IgD-negative memory B cell (primary cell): ENCODE measurements around the gene SNX22. TPM values are rescaled to one million over a fixed set of nuclear protein-coding genes. Genes with fewer than 3 reads are reported as not detected.
A peak's percentile ranks its signal among the peaks of the same experiment; 100 is the strongest.

Experiments used
- H3K27ac Mint-ChIP-seq, 3 donors: one replicate each; pipeline ENCODE4 v1.8.0; 2020 to 2022; ENCODE audit warnings: mild to moderate bottlenecking in 3 of 3, mixed read lengths in 3 of 3, moderate library complexity in 1 of 3
- H3K27me3 Mint-ChIP-seq: one replicate; pipeline ENCODE4 v1.8.0; 2021; ENCODE audit warnings: mixed read lengths
- H3K36me3 Mint-ChIP-seq: one replicate; pipeline ENCODE4 v1.8.0; 2020; ENCODE audit warnings: mild to moderate bottlenecking, mixed read lengths
- H3K4me1 Mint-ChIP-seq, 3 donors: one replicate each; pipeline ENCODE4 v1.8.0; 2020 to 2022; ENCODE audit warnings: mixed read lengths in 3 of 3, mild to moderate bottlenecking in 1 of 3
- H3K4me3 Mint-ChIP-seq, 4 donors: one replicate each; pipeline ENCODE4 v1.8.0; 2020 to 2022; ENCODE audit warnings: mild to moderate bottlenecking in 4 of 4, mixed read lengths in 4 of 4, moderate library complexity in 3 of 4
- H3K9me3 Mint-ChIP-seq, 3 donors: one replicate each; pipeline ENCODE4 v1.8.0; 2020 to 2021; ENCODE audit warnings: mixed read lengths in 3 of 3, mild to moderate bottlenecking in 1 of 3
- polyA plus RNA-seq: library from polyadenylated mRNA; unstranded; fragments of 300-500 nt; fragmentation: Illumina TruSeq; gene quantifications from one replicate; pipeline ENCODE4 v1.2.3, GENCODE V29; 2021

Gene SNX22
- polyA plus RNA-seq, 1 donor from 2014 or later, result 55.3 TPM

- H3K4me3 Mint-ChIP-seq, result peak overlapping the region; percentile 48 to 91 (median 80)
- H3K4me1 Mint-ChIP-seq, result peaks cover 16 to 27% (median 22%) of the 10 kb centered on the region in 3 donors
- no peaks in the 10 kb centered on the region for H3K36me3 Mint-ChIP-seq
- H3K27ac Mint-ChIP-seq, result peak overlapping the region; percentile 84 to 96 (median 90)
- no peaks in the 10 kb centered on the region for H3K27me3 Mint-ChIP-seq
- no peaks in the 10 kb centered on the region for H3K9me3 Mint-ChIP-seq
These were observed 6.8 kb upstream of the SNX22 start for GRCh38 chr15:64144565-64145281.

- H3K27me3 Mint-ChIP-seq, result no peaks in the 10 kb centered on the region
These were observed 5.5 kb upstream of the SNX22 start for GRCh38 chr15:64146041-64146440.

DNA sequence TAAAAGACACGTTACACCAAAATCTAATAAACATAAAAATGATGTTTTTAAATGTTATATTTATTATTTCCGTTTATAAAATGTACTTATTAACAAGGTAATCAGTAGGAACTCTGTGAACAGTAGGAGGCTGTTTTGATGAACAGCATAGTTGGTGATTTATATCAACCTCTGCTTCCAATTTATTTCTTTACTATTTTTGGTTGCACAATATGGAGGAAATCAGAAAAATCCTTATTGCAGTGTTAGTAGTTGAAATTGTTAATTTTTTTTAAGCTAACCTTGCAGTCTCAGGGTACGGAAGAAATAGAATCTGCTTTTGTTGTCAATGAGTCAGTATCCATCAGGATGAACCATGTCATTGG, 5.0 kb upstream of the SNX22 start:
- Mint-ChIP-seq H3K9me3 (no peaks in the 10 kb centered on the region), H3K4me3 (no peak overlapping the region), H3K27ac (no peak overlapping the region), H3K4me1 (peaks cover 28 to 34% (median 33%) of the 10 kb centered on the region in 3 donors), H3K27me3 (no peaks in the 10 kb centered on the region), H3K36me3 (no peaks in the 10 kb centered on the region)

More at GRCh38 chr15:64146041-64146440, 5.5 kb upstream of the SNX22 start:
- Mint-ChIP-seq H3K9me3 (no peaks in the 10 kb centered on the region), H3K4me1 (peaks cover 27 to 34% (median 33%) of the 10 kb centered on the region in 3 donors), H3K36me3 (no peaks in the 10 kb centered on the region), H3K27ac (no peak overlapping the region), H3K4me3 (no peak overlapping the region)

DNA sequence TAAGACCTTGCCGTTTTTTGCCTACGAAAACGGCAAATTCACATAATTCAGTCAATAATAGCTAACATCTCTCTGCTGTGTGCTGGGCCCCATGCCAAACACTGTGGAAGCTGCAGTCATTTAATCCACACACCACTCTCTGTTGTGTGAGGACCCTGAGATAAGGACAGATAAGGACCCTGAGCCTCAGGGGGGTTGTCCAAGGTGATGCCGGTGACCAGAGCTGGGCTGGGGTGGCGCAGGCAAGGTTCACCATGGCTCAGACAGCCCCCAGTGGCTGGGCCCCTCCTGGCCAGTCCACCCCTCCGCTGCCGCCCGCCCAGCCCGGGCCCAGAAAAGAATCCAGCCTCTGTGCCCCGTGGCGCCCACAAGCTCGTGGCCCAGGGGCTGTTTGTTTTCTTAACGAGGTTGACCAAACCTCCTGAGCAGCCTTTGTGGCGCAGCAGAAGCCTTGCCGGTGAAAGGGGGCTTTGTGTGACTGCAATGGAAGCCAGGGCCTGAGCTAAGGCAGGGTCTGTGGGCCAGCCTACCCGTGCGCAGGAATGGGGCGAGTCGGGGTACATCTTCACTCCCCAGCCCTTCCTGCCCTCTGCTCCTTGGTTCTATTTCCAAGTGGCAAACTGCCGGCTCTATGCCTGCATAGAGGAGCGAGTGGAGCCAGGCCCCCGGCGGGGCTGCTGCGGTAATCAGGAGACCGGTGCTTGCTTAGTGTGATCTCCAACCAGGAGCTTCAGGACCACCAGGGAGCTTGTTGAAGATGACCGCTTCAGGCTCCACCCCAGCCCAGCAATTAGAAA, 4.4 kb upstream of the SNX22 start:
- no peak overlapping the region for H3K4me3 Mint-ChIP-seq
- peaks cover 28 to 33% (median 33%) of the 10 kb centered on the region in 3 donors for H3K4me1 Mint-ChIP-seq
- no peaks in the 10 kb centered on the region for H3K27me3 Mint-ChIP-seq
- no peaks in the 10 kb centered on the region for H3K36me3 Mint-ChIP-seq
- H3K27ac Mint-ChIP-seq, result no peak overlapping the region
- no peaks in the 10 kb centered on the region for H3K9me3 Mint-ChIP-seq

DNA sequence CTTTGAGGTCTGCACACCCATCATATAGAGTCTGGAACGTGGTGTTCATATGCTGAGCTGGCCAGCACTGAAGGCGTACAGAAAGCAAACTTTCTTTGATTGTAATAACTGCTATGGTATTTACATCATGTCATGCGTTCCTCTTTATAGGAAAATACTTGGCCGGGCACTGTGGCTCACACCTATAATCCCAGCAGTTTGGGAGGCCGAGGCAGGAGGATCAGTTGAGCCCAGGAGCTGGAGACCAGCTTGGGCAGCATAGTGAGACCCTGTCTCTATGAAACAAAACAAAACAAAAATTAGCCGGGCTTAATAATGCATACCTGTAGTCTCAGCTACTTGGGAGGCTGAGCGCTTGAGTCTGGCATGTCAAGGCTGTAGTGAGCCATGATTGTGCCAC, 3.4 kb upstream of the SNX22 start:
- Mint-ChIP-seq H3K36me3 (no peaks in the 10 kb centered on the region), H3K4me3 (peak overlapping the region in 1 of 4 donors; percentile 91), H3K27ac (no peak overlapping the region), H3K9me3 (no peaks in the 10 kb centered on the region), H3K27me3 (no peaks in the 10 kb centered on the region), H3K4me1 (peaks cover 28 to 31% (median 29%) of the 10 kb centered on the region in 3 donors)

DNA sequence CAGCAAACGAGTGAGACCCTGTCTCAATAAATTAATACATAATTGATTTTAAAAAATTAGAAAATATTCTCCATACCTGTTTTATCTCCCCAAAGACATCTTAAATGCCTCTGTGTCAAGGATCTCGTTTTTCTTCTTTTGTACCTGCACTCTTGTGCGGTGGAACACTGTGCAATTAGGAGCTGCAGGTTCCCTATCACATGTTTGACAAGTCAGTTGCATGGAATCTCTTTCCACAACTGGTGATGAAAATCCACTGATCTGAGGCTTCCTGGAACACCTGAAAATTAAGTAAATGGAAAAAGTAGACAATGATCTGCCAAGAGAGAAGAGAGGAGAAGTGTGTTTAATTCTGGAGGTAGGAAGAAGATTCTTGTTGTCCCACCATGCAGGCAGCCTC, 3.0 kb upstream of the SNX22 start:
- Mint-ChIP-seq H3K4me1 (peaks cover 28 to 33% (median 31%) of the 10 kb centered on the region in 3 donors), H3K36me3 (no peaks in the 10 kb centered on the region), H3K9me3 (no peaks in the 10 kb centered on the region), H3K27me3 (no peaks in the 10 kb centered on the region), H3K4me3 (peak overlapping the region in 1 of 4 donors; percentile 91), H3K27ac (peak overlapping the region in 2 of 3 donors; percentile 0 to 90)

DNA sequence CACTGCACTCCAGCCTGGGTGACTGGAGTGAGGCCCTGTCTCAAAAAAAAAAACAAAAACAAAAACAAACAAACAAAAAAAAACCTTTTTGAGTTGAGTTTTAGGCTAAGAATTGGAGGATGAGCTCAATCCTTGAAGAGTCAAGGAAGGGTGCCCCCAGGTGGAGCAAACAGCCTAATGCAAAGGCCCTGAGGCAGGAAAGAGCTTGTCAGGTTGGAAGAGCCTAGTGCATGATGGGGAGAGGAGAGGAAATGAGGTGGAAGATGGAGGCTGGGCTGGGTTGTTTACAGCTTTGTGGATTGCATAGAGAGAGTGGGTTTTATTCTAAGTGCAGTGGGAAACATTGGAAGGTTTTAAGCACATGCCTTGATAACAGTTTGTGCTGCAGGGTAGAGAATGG, 2.1 kb upstream of the SNX22 start:
- Mint-ChIP-seq H3K27ac (peak overlapping the region; percentile 81 to 90 (median 84)), H3K27me3 (no peaks in the 10 kb centered on the region), H3K4me3 (peak overlapping the region in 2 of 4 donors; percentile 82 to 91), H3K36me3 (no peaks in the 10 kb centered on the region), H3K4me1 (peaks cover 27 to 31% (median 30%) of the 10 kb centered on the region in 3 donors), H3K9me3 (no peaks in the 10 kb centered on the region)

GRCh38 chr15:64149893-64150578, 1.5 kb upstream of the SNX22 start:
- Mint-ChIP-seq H3K4me1 (peaks cover 23 to 26% (median 25%) of the 10 kb centered on the region in 3 donors), H3K27ac (peak overlapping the region; percentile 81 to 90 (median 84))

DNA sequence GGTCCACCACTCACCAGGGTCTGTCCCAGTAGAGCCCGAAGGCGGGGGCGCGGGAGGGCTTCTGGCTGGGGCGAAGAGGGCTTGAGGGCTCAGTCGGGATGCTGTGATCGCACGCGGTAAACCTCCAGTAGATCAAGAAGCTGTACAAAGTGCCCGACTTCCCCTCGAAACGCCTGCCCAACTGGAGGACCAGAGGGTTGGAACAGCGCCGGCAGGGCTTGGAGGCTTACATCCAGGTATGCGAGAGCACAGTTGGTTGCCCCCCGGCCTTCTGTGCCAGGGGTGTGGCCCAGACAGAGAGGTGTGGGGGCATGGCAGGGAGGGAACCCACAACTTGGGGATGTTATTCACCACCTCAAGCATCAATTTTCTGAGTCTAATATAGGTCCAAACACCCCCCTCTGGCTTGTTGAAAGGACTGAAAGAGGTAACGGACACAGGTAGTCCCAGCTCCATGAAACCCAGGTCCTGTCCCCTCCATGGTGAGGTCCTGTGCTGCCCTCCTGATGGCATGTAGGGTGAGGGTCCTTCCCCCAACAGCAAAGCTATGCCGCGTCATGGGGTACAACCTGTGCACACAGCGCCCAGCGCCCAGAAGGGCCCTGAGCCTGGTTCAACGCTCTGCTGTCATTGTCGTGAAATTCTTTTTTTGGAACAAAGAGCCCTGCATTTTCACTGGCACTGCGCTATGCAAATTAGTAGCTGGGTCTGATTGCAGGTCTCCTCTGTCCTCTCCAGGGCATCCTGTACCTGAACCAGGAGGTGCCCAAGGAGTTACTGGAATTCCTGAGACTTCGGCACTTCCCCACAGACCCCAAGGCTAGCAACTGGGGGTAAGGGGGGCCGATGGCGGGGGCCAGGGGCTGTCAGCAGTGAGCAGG, 1.2 kb downstream of the SNX22 start:
- H3K36me3 Mint-ChIP-seq, result peaks cover 2% of the 10 kb centered on the region
- H3K27me3 Mint-ChIP-seq, result no peaks in the 10 kb centered on the region
- peak overlapping the region; percentile 91 to 99 (median 96) for H3K4me3 Mint-ChIP-seq
- no peaks in the 10 kb centered on the region for H3K9me3 Mint-ChIP-seq
- H3K4me1 Mint-ChIP-seq, result peaks cover 25 to 35% (median 29%) of the 10 kb centered on the region in 3 donors
- peak overlapping the region; percentile 90 to 95 (median 95) for H3K27ac Mint-ChIP-seq

More at GRCh38 chr15:64149893-64150578, 1.5 kb upstream of the SNX22 start:
- H3K36me3 Mint-ChIP-seq, result peaks cover 2% of the 10 kb centered on the region
- no peaks in the 10 kb centered on the region for H3K9me3 Mint-ChIP-seq
- H3K4me3 Mint-ChIP-seq, result peak overlapping the region; percentile 82 to 93 (median 88)
- H3K27me3 Mint-ChIP-seq, result no peaks in the 10 kb centered on the region

DNA sequence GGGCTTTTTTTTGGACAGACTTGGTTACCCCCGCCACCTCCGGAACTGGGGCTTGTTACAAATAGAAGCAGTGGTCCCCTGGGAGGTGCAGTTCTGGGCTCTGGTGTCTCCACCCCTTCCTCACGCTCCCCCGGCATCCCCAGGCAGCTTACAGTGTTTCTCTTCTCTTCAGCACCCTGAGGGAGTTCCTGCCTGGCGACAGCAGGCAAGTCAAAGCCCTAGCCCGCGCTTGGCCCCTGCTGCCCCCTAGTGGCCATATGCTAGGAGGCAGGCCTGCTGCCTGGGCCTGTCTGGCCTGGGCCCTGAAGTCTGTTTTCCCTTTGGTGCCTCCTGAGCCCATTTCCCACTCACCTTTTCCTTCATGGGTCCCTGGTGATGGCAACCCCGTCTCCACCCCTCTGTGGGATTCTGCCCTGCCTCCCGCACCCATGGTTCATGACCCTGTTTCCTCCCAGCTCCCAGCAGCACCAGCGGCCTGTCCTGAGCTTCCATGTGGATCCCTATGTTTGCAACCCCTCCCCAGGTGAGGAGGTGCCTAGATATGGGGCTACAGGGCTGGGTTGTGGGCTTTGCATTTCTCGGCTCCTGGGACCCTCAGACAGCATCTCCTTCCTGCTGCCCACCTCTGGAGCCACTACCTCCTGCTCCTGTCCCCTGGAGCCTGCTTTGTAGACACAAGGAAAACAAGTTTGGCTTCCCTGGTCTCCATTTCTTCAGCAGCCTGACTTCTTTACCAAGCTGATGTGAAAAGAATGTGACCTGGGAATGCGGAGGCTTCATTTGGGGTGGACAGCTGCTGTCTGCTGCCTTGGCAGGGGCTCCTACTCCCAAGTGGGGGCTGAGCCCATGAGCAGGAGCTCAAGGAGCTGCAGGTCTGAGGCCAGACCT, 2.2 kb downstream of the SNX22 start:
- peak overlapping the region; percentile 90 to 95 (median 95) for H3K27ac Mint-ChIP-seq

GRCh38 chr15:64155802-64156651, 4.5 kb downstream of the SNX22 start:
- Mint-ChIP-seq H3K27ac (peak overlapping the region; percentile 57 to 90 (median 59)), H3K9me3 (no peaks in the 10 kb centered on the region), H3K36me3 (peaks cover 10% of the 10 kb centered on the region), H3K4me1 (peaks cover 18 to 40% (median 30%) of the 10 kb centered on the region in 3 donors), H3K4me3 (peak overlapping the region in 2 of 4 donors; percentile 25 to 56), H3K27me3 (no peaks in the 10 kb centered on the region)

More for the DNA sequence above, 2.2 kb downstream of the SNX22 start:
- Mint-ChIP-seq H3K4me3 (peak overlapping the region; percentile 91 to 99 (median 96)), H3K4me1 (peaks cover 27 to 44% (median 38%) of the 10 kb centered on the region in 3 donors), H3K36me3 (peaks cover 5% of the 10 kb centered on the region), H3K9me3 (no peaks in the 10 kb centered on the region), H3K27me3 (no peaks in the 10 kb centered on the region)

DNA sequence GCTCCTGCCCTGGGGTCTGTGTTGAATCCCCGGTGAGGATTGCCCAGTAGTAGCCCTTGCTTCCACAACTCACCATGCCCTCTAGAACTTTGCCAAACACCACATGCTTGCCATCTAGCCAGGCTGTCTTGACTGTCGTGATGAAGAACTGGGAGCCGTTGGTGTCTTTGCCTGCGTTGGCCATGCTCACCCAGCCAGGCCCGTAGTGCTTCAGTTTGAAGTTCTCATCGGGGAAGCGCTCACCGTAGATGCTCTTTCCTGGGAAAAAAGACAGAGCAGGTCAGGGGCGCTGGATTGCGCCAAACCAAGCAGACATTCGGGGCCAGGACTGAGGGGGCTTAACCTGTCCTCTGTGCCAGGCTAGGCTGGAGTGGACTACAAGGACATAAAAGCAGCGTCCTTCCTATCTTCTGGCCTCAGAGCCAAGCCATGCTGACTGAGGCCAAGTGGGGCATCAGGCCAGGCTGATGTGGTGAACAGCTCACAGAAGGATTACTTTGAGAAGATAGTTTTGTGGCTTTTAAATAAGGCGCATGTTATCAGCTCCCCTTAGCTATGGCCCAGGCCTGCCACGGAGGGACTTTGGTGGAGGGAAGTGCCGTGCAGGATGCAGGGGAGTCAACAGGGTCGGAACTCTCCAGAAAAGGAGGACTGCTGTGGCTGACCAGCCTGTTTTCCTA, 5.3 kb downstream of the SNX22 start:
- Mint-ChIP-seq H3K36me3 (peaks cover 10% of the 10 kb centered on the region), H3K4me1 (peaks cover 20 to 42% (median 31%) of the 10 kb centered on the region in 3 donors), H3K4me3 (peak overlapping the region in 2 of 4 donors; percentile 25 to 32)

More for the DNA sequence above, 5.3 kb downstream of the SNX22 start:
- no peaks in the 10 kb centered on the region for H3K27me3 Mint-ChIP-seq
- no peaks in the 10 kb centered on the region for H3K9me3 Mint-ChIP-seq
- peak overlapping the region in 2 of 3 donors; percentile 81 to 90 for H3K27ac Mint-ChIP-seq
